ENCODE data around the gene DNAJC30.

DNA sequence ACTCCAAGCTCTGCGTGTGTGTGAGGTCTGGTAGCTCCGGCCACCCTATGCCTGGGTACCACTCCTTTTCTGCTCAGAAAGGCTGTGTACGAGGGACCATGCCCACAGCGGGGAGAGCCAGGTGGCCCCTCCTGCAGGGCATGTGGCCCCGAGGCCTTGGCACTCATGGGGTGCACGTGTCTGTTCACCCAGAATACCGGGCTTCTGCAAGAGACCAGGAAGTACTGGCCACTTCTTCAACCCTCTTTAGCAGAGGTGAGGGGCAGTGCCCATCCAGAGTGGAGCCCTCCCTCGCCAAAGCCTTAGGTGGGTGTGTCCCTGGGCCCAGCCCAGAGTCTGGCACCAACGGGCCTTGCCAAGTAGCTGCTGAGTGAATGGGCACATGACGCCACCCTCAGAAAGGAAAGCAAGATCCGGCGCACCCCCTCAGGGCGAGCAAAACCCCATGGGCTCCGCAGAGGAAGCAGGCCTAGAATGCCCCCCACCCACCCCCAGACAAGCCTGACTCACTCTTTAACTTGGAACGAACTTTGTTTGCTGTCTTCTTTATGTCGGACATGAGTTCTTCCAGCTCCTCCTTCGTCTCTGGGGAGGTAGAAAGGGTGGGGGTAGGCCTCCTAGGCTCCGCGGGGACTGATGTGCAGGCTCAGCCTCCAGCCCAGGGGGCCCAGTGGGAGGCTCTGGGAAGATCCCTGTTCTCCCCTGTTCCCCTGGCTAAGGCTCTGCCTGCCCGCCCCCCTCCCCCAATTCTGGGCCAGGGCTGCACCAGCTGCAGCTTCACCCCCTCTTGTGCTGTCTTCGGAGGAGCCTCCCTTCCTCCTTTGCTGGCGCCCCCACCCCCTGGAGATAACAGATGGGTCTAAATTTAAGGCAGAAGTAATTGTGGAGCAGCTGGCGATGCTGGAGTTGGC is 21.6 kb upstream of the DNAJC30 start:
- TF ChIP-seq ESRRA (CRISPR knock-in tag; IDR thresholded peaks at IDR 0.05; ENCODE audit: borderline replicate concordance) (no peak), NR1H2 (CRISPR knock-in tag; IDR thresholded peaks at IDR 0.05) (no peak), ETV6 (CRISPR knock-in tag; IDR thresholded peaks at IDR 0.05) (no peak), SMAD4 (CRISPR knock-in tag; IDR thresholded peaks at IDR 0.05) (no peak)
- TF ChIP-seq, protein P1, sequence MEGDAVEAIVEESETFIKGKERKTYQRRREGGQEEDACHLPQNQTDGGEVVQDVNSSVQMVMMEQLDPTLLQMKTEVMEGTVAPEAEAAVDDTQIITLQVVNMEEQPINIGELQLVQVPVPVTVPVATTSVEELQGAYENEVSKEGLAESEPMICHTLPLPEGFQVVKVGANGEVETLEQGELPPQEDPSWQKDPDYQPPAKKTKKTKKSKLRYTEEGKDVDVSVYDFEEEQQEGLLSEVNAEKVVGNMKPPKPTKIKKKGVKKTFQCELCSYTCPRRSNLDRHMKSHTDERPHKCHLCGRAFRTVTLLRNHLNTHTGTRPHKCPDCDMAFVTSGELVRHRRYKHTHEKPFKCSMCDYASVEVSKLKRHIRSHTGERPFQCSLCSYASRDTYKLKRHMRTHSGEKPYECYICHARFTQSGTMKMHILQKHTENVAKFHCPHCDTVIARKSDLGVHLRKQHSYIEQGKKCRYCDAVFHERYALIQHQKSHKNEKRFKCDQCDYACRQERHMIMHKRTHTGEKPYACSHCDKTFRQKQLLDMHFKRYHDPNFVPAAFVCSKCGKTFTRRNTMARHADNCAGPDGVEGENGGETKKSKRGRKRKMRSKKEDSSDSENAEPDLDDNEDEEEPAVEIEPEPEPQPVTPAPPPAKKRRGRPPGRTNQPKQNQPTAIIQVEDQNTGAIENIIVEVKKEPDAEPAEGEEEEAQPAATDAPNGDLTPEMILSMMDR (IDR thresholded peaks at IDR 0.05): no peak
- TF ChIP-seq, protein P2, sequence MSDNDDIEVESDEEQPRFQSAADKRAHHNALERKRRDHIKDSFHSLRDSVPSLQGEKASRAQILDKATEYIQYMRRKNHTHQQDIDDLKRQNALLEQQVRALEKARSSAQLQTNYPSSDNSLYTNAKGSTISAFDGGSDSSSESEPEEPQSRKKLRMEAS (CRISPR knock-in tag; IDR thresholded peaks at IDR 0.05): no peak
- TF ChIP-seq, protein P3, sequence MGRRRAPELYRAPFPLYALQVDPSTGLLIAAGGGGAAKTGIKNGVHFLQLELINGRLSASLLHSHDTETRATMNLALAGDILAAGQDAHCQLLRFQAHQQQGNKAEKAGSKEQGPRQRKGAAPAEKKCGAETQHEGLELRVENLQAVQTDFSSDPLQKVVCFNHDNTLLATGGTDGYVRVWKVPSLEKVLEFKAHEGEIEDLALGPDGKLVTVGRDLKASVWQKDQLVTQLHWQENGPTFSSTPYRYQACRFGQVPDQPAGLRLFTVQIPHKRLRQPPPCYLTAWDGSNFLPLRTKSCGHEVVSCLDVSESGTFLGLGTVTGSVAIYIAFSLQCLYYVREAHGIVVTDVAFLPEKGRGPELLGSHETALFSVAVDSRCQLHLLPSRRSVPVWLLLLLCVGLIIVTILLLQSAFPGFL (CRISPR knock-in tag; IDR thresholded peaks at IDR 0.05; ENCODE audit: borderline replicate concordance): no peak
